ENCODE measurements around the gene FTSJ1.
"Not testable (repeated sequence)": the region's sequence is repeated elsewhere in the genome, so short reads cannot be mapped to it uniquely, and the experiment has no call there.

FTSJ1 gene

DNA sequence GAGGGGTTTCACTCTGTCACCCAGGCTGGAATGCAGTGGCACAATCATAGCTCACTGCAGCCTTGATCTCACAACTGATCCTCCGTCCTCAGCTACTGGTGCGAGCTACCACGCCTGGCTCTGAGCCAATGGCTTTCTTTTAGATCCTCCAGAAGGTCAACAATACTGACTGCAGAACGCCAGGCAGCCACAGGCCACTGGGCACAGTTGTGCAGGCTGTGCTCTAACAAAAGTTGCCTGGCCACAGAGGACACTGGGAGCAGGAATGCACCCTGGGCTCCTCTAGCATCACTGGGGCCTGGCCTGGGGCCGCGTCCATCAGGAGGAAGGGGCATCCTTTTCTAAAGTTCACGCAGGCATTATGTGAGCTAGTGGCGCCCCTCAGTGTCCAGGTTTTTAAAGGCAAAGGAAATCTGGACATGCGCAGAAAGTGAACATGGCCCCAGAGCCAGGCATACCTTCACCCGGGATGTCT, 17.9 kb downstream of the FTSJ1 start:
- DNase-seq, result peak in 25 of 56 donors; percentile 0 to 68 (median 14)

DNA sequence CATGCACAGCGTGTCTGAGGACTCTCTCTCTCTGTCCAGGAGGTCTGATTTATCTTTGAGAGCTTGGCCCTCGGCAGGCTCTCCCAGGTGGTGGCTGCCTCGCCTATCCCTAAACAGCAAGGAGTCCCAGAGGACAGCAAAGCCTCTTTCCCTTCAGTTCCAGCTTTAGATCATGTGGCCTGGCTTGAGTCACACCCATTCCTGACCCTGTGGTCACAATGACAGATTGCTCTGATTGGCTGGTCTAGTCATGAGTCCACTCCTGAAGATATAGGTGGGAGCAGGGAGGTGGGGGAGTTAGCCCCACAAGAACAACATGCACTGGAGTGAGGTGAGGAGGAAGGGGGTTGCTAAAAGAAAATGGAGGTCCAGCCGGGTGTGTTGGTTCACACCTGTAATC, 20.7 kb downstream of the FTSJ1 start:
- DNase-seq, result no peak

DNA sequence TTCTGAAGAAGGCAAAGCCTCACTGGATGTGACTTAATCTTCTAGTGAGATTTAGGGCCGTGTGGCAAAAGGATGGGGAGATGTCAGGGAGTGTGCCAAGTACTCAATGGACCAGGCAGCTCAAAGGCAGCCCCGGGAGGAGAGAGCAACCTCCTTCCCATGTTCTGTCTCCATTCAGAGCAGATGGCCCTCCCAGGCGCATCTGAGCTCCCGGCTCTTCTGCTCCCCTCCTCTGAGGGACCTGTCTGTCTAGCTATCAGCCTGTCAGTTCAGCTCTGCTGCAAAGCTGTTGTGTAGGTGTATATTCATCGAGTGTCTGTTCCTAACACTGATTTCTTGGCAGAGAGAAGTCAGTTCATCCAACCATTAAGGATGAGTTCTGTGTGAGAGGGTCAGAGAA, 21.9 kb downstream of the FTSJ1 start:
- DNase-seq, result peak in 3 of 56 donors; percentile 1 to 33 (median 9)

DNA sequence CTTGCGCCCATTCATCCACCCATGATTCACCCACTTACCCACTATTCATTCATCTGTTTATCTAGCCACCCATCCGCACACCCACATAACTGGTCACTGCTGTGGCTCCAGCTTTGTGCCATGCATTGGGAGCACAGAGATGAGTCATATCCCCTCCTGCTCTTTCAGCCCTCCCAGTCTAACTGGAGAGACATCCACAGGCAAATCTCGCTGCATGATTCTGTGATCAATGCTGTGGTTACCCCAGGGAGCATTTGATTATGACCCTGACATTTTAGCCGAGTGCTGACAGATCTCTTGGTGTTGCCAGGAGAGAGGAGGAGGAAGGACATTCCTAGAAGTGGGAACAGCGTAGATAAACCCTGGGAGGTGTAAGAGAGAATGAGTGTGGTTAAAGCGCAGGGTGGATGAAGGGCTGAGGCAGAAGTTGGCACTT, 22.4 kb downstream of the FTSJ1 start:
- peak in 2 of 56 donors; percentile 1 to 17 for DNase-seq

DNA sequence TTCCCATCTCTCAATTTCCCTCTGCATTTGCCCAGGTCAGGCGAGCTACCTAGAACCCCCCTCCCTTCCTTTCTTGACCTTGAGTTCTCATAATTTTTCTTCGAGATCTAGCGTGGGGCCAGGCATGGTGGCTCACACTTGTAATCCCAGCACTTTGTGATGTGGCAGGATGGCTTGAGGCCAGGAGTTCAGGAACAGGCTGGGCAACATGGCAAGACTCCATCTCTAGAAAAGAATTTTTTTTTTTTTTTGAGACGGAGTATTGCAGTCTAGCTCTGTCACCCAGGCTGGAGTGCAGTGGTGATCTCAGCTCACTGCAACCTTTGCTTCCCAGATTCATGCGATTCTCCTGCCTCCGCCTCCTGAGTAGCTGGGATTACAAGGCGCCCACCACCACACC, 28.3 kb downstream of the FTSJ1 start:
- no peak for DNase-seq

DNA sequence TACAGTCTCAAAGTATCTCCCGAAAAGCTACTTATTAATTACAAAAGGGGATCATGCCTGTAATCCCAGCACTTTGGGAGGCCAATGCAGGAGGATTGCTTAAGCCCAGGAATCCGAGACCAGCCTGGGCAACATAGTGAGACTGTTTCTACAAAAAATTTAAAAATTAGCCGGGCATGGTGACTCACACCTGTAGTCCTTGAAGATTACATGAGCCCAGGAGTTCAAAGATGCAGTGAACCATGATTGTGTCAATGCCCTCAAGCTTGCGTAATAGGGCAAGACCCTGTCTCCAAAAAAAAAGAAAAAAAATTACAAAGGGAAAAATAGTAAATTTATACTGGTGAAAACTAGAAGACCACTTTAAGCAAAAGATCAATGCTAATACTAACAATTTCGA, 29.5 kb downstream of the FTSJ1 start:
- no peak for DNase-seq

DNA sequence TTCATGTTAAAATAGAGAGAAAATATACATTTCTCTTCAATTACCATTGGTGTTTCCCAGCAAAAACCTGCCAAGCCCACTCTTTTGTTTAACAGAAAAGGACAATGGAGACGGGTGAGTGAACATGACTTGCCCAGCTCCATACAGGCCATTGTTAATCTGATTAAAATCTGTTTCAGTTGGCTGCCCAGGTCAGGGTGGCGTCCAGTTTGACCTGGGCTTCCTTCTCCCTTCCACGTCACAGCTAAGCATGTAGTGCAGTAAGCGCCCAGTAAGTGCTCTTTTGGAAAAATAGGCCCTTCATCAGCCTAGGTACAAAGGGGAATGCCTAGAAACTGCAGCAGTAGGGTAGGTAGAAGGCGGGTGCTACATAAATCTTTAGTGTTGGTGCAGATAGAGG, 31.2 kb downstream of the FTSJ1 start:
- no peak for DNase-seq

DNA sequence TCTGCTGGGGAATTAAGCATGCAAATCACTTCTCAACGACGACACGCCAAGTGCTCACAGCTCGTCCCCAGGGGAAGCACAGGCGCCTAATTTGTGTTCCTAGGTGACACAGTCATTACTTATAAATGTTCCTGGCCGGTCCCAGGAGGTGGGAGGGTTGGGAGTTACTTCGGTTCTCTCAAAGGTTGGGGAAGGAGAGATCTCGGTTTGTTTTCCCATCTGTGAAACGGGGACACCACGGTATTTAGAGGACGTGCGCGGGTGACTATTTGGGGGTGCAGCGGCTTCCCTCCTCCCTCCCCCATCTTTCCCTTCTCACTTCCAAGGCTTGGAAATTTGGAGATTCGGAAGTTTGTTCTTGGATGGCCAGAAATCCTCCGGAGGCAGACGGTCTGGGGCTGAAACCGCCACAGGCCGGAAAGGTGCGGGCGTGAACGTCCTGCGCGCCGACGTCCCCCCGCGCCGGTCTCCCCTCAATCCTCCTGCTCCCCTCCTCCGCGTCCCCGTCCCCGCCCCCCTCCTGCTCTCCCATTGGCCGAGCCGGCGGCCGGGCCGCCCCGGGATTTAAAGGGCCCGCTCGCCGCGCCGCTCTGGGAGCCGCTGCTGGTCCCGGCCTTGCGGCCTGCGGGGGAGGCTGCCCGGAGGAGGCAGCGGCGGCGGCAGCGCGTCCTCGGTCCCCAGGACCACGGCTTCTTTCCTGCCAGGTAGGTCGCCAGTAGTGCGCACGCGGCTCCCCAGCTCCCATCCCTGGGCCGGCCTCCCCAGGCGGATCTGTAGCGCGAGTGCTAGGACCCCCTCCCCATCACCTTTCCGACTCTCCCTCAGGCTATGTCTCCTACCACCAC, 32.6 kb downstream of the FTSJ1 start, which contains the start of gene PORCN:
Gene PORCN (plus strand): TSS at position 593 of the 845 bp plus-strand sequence. CDS start 829 bp downstream, outside the sequence.
- DNase-seq, result peak in 53 of 56 donors; percentile 1 to 79 (median 50)

DNA sequence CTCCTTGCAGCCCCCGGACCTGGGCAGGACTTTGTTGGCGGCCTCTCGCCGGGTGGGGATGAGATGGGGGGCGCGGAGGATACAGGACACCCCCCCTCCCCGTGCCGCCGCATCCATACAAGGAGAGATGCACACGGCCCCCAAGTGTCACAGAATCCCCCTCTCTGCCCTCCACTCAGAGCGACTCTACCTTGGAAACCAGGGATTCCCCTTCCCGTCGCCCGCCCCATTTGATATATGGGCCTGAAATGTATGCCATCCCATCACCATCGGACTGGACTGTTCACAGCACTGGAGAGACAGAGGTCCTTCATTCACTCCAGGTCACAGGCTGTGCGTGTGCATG, 33.2 kb downstream of the FTSJ1 start:
- DNase-seq, result no peak

DNA sequence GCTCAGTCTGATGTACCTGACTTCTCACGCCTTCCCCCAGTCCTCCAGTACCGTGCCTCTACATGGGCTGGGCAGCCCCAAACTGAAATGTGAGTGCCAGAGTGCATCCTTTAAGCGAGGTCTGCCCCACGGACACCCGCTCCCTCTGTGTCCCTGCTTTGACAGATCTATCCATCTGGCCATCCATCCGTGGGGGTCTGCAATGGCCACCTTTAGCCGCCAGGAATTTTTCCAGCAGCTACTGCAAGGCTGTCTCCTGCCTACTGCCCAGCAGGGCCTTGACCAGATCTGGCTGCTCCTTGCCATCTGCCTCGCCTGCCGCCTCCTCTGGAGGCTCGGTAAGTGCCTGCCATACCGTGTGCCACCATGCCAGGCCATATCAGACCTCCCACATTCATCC, 33.6 kb downstream of the FTSJ1 start:
- DNase-seq, result no peak

DNA sequence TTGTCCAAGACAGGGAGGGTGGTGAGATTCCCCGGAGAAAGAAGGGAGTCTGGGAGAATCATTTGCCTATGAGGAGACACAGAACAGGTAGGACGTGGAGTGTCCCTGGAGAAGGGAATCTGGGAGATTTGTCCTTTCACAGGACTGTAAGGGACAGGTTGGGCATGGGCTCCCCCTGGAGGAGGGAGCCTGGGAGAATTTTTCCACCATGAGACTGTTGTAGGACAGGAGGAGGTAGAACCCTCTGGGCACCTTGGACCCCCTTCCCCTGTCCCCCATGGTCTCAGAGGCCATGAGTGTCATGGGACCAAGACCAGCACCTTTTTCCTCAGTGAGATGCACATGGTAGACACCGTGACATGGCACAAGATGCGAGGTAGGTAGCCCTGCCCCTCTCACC, 35.6 kb downstream of the FTSJ1 start:
- DNase-seq, result no peak

DNA sequence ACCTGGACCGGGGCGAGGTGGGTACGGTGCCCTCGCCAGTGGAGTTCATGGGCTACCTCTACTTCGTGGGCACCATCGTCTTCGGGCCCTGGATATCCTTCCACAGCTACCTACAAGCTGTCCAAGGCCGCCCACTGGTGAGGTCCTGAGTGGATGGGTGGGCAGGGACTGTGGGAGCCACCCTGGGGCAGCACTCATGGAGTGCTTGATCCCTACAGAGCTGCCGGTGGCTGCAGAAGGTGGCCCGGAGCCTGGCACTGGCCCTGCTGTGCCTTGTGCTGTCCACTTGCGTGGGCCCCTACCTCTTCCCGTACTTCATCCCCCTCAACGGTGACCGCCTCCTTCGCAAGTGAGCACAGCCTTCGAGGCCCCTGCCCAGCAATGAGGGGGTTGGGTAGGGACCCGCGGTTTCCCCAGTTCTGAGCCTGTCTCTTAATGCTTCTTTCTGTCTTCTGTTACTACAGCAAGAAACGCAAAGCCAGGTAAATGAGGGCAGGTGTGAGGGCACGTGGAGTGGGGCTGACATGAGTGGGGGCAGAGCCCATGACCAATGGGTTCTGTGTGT, 36.5 kb downstream of the FTSJ1 start:
- no peak for DNase-seq

DNA sequence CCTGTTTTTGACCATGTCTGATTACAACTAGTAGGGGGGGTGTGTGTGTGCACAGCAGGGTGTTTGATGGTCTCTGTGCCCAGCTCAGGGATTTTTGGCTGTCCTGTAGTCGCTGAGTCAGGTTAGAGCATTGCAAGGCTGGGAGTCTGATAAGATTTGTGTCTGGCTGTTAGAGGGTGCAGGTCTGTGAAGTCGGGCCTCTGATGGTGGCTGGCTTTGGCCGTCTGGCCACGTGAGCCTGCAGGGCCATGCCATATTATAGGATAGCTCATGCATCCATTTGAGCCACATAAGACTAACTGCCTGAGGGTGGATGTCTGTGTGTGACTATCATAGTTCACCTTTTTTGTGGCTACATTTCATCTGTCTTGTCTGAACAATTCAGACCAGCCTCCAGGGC, 37.7 kb downstream of the FTSJ1 start:
- DNase-seq, result no peak

DNA sequence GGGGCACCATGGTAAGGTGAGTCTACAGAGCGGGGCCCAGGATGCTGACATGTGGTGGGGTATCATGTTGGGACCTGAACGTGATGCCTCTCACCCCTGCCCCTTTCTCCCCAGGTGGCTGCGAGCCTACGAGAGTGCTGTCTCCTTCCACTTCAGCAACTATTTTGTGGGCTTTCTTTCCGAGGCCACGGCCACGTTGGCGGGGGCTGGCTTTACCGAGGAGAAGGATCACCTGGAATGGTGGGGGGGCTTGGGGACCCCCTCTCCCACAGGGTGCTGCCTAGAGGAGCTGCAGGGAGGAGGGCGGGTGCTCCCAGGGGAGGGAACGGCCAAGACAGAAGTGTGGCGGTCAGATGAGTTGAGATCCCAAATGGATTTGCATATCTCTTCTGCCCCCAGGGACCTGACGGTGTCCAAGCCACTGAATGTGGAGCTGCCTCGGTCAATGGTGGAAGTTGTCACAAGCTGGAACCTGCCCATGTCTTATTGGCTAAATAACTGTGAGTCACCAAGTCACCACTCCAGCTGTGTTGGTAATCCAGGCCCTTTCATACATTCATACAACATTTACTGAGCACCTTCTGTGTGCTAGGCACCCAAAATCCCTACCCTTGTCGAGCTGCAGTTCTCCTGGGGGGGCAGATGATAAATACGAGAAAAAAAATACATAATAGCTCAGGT, 38.3 kb downstream of the FTSJ1 start:
- DNase-seq, result no peak

DNA sequence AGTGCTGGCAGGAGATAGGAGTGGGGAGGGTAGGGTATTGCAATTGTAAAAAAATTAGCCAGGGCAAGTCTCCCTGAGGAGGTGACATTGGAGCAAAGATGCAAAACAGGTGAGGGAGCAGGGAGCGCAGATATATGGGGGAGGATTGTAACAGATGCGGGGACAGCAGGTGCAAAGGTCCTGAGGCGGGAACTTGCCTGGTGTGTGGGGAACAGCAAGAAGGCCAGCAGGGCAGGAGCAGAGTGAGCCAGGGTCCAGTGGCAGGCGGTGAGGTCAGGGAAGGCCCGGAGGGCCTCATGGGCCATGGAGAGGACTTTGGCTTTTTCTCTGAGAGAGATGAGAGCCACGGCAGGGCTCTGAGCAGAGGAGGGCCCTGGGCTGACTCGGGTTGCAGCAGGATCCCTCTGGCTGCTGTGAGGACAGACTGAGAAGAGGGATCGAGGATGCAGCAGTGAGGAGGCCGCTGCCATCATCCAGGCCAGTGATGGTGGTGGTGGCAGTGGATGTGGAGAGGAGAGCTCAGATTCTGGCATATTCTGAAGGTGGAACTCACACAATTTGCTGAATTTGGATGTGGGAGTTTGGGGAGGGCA, 39.0 kb downstream of the FTSJ1 start:
- DNase-seq, result no peak

DNA sequence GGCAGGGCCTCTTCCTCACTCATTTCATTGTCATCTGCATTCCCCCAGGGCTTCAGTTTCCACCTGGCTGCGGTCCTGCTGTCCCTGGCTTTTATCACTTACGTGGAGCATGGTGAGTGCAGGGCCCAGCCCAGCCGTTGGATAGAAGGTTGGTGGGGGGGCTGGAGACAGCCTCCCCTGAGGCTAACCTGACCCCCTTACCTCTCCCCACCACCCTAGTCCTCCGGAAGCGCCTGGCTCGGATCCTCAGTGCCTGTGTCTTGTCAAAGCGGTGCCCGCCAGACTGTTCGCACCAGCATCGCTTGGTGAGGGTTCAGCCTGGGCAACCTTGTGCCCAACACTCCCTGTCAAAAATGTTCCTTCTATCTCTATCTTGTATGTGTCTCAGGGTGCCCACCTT, 39.8 kb downstream of the FTSJ1 start:
- DNase-seq, result no peak

DNA sequence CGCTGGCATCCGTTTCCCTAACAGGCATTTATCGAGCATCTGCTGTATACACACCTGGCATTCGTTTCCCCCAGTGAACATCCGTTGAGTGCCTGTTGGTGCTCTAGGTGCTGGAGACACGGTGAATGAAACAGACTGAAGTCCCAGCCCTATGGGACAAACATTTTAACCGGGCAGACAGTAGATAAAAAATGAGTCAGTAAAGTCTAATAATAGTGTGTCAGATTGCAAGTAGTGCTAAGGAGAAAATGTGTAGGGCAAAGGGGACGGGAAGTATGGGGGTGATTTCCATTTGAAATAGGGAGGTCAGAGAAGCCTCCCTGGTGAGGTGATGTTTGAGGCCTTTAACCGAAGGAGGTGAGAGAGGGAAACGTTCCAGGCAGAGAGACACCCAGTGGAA, 40.3 kb downstream of the FTSJ1 start:
- no peak for DNase-seq

DNA sequence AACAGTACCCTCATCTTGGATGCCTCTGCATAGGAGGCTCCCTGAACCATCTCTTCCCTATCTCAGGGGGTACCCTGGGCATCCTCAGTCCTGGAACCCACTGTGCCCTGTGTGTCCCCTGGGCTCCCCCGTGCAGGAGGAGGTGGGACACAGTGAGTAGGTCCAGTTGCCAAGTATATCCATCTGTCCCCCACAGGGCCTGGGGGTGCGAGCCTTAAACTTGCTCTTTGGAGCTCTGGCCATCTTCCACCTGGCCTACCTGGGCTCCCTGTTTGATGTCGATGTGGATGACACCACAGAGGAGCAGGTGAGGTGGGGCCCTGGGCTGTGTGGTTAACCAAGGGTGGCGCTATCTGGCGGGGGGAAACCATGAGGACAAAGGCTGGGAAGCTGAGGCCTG, 41.0 kb downstream of the FTSJ1 start:
- DNase-seq, result no peak

DNA sequence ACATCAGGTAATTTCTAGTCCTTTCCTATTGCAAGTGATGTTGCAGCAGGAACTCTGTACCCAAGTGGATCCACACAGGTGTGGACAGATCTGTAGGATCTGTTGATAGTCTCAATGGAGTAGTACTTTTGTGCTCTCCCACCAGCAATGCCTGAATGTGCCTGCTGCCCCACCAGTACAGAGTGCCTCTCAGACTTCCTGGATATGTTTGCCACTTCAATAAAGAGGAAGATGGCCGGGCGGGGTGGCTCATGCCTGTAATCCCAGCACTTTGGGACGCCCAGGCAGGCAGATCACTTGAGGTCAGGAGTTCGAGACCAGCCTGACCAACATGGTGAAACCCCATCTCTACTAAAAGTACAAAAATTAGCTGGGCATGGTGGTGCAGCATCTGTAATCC, 43.5 kb downstream of the FTSJ1 start:
- DNase-seq, result not testable (repeated sequence)

DNA sequence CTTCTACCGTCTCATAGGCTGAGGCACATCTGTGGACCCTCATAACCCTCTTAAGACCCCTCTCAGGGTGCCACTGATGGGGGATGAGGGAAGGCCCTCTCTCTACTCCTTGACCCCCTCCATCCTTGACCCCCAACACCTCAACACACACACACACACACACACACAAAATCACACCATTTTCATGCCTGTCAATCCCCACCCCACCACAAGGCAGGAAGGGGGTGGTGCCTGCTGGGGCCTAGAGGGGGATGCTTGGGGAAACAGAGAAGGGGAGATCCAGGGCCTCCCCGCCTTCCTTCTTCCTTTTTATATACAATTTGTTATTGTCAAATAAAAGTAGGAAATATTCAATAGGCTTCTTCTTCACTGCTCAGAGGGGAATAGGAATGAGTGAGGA, 44.5 kb downstream of the FTSJ1 start:
- no peak for DNase-seq

DNA sequence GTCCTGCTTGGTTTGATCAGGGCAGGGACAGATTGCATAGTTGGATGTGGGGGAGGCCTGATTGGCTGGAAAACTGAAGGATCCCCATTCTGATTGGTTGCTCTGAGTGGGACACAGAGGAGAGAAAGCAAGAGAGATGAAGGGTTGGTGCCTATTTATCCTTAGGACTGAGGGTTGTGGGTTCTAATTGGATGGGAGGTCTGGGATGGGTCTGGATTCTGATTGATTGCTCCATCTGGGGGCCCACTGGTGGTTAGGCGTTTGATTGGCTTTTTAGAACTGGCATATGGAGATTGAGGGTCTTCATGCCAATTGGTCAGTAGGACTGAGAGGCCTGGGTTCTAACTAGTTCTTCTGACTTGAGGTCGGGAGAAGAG, 45.0 kb downstream of the FTSJ1 start:
- peak in 11 of 56 donors; percentile 0 to 23 (median 7) for DNase-seq

Measured in amygdala (tissue), 56 donors.